Measurements from ENCODE around the gene TBC1D4.

DNA sequence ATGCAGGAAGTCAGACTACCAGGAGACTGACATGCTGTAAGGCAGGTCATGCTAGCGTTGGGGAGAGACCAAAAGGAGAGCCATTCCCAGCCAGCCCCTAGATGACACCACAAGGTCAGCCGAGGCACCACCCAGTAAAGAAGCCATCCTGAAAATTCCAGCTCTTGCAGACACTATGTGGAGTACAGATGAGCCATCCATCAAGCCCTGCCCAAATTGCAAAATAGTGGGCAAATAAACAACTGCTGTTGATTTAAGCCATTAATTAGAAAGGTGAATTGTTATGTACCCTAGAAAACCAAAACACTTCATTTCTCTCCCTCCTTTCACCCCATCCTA is 82.1 kb downstream of the TBC1D4 start:
- TF ChIP-seq POLR2A (IDR thresholded peaks at IDR 0.05) = no peak
- TF ChIP-seq, protein P1, sequence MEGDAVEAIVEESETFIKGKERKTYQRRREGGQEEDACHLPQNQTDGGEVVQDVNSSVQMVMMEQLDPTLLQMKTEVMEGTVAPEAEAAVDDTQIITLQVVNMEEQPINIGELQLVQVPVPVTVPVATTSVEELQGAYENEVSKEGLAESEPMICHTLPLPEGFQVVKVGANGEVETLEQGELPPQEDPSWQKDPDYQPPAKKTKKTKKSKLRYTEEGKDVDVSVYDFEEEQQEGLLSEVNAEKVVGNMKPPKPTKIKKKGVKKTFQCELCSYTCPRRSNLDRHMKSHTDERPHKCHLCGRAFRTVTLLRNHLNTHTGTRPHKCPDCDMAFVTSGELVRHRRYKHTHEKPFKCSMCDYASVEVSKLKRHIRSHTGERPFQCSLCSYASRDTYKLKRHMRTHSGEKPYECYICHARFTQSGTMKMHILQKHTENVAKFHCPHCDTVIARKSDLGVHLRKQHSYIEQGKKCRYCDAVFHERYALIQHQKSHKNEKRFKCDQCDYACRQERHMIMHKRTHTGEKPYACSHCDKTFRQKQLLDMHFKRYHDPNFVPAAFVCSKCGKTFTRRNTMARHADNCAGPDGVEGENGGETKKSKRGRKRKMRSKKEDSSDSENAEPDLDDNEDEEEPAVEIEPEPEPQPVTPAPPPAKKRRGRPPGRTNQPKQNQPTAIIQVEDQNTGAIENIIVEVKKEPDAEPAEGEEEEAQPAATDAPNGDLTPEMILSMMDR (IDR thresholded peaks at IDR 0.05) = no peak
